T-helper 2 cell (primary cell): ENCODE results near the gene GCG.

Experiments used
- DNase-seq, 5 experiments: peaks; one replicate each; pipeline versions ENCODE4 v3.0.0 to v3.0.0-alpha.2; 2012 to 2022

The GCG gene

GRCh38 chr2:162099836-162100235 is 52.2 kb downstream of the GCG start:
- DNase-seq, result no peak
